NCI-H2171 treated with DMSO at 0.1 percent for 48 hours (cell line): ENCODE results near the gene FOXP3.
A peak's percentile ranks its signal among the peaks of the same experiment; 100 is the strongest.
"Not testable (repeated sequence)": the region's sequence is repeated elsewhere in the genome, so short reads cannot be mapped to it uniquely, and the experiment has no call there.

Source experiments
- DNase-seq: peaks from one replicate; lab custom pipeline; 2025; lab: John Stamatoyannopoulos, UW

The FOXP3 gene, protein sequence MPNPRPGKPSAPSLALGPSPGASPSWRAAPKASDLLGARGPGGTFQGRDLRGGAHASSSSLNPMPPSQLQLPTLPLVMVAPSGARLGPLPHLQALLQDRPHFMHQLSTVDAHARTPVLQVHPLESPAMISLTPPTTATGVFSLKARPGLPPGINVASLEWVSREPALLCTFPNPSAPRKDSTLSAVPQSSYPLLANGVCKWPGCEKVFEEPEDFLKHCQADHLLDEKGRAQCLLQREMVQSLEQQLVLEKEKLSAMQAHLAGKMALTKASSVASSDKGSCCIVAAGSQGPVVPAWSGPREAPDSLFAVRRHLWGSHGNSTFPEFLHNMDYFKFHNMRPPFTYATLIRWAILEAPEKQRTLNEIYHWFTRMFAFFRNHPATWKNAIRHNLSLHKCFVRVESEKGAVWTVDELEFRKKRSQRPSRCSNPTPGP

DNA sequence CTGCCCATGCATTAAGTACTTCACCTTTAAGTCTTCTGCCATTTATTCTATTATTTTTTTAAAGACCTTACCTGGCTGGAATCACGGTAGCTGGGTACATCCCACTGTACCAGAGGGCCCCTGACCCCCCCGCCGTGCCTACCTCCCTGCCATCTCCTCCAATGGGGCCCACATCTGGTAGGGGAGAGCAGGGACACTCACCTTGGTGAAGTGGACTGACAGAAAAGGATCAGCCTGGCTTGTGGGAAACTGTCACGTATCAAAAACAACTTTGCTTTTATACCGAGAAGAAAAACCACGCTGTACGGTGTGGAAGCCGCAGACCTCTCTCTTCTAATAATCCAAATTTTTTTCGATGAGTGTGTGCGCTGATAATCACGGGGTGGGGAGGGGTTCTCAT lies at the start of gene FOXP3:
TSS of gene FOXP3 (minus strand) at position 251 of the 400 bp plus-strand sequence. CDS start 6,205 bp downstream, outside the sequence.
- DNase-seq = no peak

DNA sequence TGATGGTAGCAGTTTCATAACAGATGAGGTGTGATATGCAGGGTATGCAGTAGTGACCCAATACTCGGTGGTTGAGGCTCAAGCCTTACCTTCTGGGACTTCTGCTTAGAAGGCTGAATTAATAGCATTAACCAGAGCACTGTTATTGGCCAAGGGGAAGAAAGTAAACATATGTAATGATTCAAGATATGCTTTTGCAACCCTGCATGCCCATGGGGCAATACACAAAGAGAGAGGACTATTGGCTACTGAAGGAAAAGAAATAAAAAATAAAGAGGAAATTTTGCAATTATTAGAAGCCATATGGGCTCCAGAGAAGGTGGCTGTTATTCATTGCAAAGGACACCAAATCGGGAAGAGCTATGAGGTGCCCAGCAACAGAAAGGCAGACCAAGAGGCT lies 47.7 kb upstream of the FOXP3 start:
- no peak for DNase-seq

DNA sequence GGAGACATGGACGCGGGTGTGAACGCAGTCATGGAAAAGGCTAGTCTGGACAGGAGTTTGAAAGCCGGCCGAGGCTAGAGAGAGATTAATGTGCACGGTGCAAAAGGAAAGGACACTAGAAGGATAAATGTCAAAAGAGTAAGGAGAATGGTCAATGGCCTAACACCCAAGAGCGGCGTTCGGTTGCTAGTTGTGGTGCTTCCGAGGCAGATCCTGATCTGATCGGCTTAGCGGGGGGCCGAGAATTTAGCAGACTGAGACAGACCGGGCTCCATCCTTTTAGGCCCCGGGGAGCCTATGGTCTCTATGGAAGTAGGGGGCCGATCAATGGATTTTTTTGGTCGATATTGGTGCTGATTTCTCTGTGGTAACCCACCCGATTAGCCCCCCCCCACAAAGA lies 45.9 kb upstream of the FOXP3 start:
- DNase-seq = no peak

DNA sequence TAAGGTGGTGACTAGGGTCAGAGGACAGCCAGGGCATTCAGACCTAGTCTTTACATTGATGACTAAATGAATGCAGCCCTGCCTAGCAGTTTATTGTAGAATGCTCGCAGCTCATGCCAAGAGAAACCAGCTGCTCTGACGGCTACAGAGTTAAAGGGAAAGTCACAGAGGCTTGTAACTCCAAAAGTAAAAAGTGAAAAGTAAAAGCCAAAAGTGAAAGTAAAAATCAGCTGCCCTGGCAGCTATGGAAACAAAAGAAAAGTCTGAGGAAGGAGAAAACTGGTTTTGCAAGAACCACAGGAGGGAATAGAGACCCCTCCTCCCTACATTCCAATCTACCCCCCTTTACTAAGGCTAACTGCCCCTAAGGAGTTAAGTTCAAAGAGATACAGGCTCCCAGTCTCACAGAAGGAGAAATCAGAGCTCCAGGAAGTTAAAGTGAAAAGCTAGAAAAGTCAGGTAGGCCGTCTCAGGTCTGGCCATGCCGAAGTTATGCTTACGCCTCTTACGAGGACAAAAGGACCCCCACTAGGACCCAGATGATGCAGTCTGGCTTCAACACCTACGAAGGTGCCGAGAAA lies 45.0 kb upstream of the FOXP3 start:
- no peak for DNase-seq

DNA sequence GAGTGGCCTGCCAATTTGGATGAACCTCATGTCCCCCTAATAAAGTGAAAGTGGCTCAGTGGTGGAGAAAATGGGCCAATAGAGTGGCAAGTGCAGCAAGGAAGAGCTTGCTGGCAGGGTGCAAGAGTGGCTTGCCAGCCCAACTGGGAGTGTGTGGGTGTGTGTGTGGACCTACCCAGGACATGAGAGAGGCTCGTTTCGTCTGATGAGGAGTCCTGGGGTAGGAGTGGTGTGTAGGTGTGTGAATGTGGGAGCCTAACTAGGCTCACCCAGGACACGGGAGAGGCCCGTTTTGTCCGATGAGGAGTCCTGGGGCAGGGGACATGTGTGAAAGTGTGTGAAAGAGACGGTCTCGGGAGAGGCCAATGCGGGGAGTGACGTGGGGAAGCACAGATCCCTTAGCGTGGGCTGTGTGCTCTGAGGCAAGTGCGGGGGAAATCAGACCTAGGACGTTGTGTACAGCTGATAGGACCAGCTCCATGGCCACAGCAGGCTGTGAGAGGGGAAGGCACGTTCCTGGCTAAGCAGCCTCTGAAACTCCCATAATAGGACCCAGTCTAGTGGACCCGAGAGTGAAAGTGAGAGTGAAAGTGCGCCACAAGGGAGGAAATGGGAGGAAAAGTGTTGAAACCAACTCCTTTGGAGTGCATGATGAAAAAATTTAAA lies 44.2 kb upstream of the FOXP3 start:
- no peak for DNase-seq

DNA sequence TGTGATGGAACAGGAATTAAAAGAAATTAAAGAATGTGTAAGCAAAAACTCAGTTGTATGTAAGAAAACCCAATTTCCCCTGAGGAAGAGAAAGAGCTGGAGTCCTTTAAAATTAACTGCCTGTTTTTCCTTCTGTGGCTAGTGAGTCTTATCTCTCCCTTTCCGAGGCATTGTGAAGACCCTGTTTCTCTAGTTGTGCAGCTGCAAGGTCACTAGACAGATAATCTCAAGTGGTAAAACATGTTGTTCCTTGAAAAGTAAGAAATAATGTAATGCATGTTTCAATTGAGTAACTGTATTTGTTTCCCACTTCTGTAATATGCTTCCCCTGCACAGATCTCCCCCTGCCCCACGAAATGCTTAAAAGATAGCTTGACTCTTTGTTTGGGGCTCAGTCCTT lies 43.3 kb upstream of the FOXP3 start:
- not testable (repeated sequence) for DNase-seq

DNA sequence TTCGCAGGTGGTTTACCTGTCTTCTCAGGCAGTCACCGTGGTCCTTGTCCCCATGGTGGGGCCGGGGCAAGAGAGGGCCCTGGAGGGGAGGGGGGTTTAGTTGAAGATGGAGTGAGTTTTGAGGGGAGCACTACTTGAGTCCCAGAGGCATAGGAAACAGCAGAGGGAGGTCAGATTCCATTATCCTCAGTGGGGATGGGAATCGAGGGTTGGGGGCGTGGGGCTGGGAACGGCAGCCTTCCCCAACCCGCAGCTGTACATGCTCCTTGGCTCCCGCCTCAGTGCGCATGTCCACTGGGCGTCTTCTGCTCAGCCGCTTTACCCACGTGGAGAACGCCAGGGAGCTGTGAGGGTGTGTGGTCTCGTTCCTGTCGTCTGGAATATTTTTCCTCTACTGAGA lies 38.8 kb upstream of the FOXP3 start, which contains the start of gene GAGE10:
TSS of gene GAGE10 (plus strand) at position 301 of the 400 bp plus-strand sequence. CDS start 1,214 bp downstream, outside the sequence.
- DNase-seq = no peak

DNA sequence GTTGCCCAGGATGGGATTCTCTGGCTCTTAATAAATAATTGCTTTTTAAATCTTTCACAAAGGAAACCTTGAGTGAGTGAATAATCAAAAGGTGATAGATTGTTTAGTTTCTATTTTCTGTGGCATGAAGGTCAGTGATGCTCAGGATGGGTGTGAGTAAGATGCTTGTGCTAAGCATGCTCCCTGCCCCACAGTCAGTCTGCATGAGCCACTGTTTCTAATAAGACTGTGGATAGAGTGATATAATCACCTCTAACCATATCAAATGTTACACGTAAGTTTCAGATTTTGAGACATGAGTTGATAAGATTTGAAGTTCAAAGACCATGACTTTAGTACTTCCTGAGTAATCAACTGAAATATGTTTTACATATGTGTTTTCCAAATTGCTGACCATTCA lies 36.2 kb upstream of the FOXP3 start:
- no peak for DNase-seq

DNA sequence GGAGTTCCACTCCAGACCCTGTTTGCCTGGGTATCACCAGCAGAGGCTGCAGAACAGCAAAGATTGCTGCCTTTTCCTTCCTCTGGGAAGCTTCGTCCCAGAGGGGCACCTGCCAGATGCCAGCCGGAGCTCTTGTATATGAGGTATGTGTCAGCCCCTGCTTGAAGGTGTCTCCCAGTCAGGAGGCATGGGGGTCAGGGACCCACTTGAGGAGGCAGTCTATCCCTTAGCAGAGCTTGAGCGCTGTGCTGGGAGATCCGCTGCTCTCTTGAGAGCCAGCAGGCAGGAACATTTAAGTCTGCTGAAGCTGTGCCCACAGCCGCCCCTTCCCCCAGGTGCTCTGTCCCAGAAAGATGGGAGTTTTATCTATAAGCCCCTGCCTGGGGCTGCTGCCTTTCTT lies 34.8 kb upstream of the FOXP3 start:
- DNase-seq = not testable (repeated sequence)

DNA sequence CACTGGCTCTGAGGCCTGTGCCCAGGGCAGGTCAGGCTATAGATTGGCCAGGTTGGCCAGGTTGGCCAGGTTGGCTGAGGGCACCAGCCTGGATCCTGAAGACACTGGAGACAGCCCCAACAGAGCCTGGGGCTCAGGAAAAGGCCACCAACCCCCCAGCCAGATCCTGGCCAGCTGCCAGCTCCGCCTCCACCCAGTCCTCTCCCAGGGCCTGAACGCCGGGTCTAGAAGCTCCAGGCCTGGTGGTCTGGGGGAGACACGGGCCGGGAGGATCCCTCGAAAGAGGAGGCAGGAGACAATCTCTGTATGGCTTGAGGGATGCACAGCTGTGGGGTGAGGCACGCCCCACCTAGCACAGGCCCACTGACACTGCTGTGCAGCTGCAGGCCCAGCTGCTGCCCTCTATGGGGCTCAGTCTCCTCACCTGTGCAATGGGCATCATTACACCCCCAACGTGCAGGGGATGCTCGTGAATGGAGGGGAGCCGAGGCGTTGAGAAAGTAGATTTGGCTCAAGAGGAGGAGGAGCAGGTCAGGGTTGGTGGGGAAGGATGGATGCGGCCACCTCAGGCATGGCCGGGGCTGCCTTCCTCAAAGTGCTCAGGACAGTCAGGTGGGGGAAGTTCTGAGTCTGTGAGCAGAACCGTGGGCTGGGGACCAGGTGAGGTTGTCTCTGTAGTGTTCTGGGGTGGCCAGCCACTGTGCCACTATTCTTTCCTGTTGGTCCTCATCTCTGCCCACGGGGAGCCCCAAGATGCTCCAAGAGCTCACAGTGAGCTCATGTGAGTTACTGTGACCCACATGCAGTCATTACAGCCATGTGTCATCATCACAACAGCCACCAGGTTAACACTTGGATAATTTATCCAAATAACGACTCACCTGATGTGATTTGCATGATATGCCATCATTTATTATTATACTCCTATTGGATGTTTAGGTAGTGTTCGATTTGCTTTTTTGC lies 28.2 kb upstream of the FOXP3 start:
- DNase-seq = no peak

DNA sequence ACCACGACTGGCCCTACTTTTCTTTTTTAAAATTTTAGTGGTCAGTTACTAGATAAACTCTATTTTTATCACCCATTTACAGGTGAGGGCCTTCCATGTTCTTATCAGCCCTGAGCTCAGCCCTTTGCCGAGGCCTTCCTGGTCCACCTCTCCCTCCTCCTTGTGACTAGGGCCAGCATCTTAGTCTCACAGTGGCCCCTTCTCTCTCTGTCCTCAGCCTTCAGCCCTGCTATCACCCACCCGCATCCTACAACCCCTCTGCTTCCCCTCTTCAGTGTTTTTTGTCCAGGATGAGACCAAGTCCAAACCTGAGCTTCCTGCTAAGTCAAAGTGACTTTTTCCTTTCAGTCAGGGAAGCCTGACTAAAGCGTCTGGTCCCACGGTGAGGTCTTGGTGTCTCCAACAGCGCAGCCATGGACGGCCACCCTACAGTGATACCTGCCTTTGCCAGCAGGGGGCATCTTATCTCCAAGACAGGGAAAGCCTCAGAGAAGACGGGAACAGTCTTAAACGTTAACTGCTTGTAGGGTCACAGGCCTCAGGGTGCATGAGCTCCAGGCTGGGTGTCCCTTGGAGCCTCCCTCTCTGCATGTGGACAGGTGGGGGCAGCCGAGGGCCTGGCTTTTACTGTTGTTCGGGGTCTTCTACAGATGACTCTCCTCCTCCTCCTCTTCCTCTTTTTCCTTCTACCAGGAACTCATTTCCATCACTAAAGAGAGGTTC lies 27.3 kb upstream of the FOXP3 start:
- DNase-seq = peak; percentile 1

DNA sequence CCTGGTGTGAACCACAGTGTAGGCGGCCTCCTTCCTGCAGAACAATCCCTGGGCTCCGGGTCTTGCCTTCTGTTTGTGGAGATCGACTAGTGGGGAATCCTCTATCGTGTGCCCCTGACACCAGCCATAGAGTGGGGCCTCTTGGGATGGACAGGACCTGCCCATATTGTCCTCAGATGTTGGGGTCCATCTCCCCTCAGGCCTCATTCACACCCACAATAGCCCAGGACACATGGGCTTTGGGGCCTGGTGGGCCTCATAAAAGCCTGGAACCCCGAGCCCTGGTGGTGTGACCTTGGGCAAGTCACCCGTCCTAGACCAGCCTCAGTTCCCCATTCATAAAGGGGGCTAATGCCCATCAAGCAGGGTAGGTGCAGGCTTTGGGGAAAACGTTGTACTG lies 25.7 kb upstream of the FOXP3 start:
- no peak for DNase-seq

DNA sequence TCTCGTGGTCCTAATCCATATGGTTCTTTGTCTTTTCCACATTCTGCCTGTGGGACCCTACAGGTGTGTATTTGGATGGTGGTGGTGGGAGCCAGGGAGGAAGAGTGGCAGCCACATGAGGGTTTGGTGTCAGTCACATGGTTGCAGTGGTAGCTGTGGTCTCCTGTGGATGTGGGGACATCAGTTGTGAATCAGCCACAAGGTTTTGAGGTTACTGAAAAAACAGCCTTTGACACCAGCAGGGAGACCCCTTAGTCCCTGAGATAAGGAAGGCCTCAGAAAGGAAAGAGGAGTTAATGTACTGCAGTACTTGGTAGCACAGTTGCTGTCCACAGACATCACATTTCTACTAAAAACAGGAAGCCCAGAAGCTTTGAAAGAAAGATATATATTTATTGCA lies 23.2 kb upstream of the FOXP3 start:
- no peak for DNase-seq

DNA sequence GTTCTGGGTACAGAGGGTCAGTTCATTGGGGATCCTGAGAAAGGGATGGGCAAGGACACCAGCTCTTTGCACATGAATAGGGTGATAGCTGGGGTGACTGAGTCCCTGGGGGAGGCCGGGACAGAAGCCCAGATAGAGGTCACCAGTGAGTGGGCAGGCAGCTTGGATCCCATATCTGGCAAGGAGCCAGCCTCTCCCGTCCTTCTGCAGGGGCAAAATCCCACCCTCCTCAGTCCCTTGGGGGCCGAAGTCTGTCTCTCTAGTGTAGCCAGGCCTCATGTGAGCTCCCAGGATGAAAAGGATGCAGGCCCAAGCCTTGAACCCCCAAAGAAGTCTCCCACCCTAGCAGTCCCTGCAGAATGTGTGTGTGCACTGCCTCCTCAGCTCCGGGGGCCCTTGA lies 22.1 kb upstream of the FOXP3 start:
- no peak for DNase-seq

DNA sequence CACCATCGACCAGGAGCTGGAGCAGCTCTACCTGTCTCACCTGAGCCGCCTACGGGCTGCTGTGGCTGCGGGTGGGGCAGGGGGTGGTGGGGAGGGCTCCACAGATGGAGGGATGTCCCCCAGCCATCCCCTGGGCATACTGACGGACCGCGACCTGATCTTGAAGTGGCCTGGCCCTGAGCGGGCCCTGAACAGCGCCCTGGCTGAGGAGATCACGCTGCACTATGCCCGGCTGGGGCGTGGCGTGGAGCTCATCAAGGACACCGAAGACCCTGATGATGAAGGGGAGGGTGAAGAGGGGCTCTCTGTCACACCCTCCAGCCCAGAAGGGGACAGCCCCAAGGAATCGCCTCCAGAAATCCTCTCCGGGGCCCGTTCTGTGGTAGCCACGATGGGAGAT lies 21.6 kb upstream of the FOXP3 start:
- DNase-seq = no peak

DNA sequence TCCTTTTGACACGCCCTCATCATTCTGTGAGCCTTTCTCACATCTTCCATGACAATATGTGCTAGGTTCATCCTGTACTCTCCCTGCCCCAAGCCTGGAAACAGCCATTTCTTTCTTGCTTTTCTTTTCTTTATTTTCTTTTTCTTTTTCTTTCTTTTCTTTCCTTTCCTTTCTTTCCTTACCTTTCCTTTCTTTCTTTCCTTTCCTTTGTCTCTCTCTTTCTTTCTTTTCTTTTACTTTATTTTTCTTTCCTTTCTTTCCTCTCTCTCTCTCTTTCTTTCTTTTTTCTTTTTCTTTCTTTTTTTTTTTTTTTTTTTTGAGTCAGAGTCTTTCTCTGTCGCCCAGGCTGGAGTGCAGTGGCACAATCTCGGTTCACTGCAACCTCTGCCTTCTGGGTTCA lies 19.7 kb upstream of the FOXP3 start:
- DNase-seq = no peak

DNA sequence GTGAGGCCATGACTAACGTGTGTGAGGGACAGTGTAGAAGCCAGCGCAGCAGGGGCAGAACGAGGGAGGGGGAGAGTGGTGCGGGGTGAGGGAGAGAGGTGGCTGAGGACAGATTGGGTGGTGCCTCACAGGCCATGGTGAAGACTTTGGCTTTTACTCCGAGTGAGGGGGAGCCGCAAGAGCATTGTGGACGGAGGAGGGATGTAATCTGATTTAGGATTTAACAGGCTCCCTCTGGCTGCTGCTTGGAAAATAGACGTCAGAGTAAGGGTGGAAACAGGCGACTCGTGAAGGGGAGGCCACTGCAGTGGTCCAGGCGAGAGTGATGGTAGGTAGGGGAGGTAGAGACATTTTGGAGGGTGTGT lies 18.1 kb upstream of the FOXP3 start:
- DNase-seq = peak; percentile 2

DNA sequence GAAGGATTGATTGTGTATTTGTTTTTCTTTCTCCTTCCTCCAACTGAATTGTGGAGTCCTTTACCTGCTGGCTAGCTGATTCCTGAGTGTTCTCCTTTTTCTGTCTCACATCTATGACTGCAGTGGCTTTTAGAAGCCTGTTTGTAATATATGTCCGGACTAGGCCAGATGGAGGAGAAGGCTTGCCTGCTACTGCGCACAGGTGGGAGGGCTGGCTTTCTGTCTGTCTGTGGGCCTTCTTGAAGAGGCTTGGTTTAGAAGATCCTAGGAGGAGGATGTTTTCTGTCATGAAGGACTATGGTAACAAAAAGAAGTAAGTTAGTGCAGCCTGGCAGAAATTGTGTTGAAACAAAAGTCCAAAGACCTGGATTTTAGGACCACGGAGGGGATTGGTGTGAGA lies 13.6 kb upstream of the FOXP3 start:
- no peak for DNase-seq

DNA sequence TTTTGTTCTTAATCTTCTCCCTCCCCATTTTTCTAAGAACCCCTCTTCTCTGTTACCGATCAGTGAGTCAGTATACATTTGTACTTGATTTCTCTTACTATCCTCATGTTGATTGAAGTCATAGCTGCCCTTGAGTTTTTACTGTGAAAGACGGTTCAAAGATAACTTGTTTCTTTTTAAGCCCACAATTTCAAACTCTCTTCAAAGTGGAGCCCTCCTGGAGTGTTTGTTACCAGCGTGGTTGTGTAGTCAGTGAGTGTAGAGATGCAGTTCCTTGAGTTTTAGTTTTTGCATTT lies 13.0 kb upstream of the FOXP3 start:
- DNase-seq = no peak

DNA sequence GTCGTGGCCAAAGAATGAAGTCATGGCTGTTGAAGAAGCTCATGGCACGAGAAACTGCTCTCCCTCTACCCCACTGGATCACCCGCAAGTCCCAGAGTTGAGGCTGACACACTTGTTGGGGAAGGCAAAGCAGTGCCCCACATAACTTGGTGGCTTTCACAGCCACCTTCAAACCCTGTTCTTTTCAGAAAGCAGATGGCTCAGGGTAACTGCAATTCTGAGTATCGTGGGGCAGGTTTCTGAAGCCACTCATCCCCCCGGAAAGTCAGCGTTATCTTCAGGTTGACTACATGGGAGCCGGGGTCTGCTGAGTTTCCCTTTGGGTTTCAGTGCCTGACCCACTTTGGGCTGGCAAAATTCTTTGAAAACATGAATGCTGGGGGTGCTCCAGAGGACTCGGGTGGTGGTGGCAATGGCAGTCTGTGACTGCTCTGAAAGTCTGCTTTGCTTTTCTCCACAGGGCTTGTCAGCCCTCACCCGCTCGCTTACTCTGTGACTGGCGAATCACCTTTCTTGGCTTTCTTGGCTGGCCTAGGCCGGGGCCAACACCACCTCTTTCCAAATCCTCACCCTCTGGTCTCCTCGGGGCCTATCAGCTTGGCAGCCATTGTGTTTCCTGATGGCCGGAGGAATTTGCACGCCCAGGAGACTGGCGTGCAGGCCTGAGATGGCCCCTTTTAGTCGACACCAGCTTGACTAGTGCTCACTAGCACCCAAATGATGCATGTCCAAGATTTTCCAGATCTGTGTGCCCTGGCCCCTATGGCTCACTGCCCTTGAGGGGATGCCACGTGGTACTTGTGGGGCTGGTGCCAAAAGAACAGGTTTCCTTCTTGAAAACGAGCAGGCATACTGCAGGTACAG lies 12.4 kb upstream of the FOXP3 start:
- DNase-seq = no peak

DNA sequence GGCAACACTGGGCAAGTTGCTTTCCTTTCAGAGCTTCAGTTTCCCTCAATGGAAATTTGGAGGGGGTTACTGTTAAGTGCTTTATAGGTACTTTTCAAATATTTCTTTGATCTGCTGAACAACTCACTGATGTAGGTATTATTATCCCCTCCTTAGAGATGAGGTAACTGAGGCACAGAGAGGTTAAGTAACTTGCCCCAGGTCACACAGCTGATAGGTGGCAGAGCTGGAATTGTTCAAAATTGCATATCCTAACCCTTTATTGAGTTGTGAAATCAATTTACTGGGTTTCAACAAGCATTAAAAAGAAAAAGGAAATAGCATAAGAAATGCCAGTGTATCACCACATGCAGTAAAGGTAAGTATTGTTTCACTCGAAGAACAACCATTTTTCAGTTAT lies 11.7 kb upstream of the FOXP3 start:
- no peak for DNase-seq
